Heart right ventricle (tissue), 16 donors: ENCODE measurements around the gene ADSS1. TPM values are rescaled to one million over a fixed set of nuclear protein-coding genes. Genes with fewer than 3 reads are reported as not detected.

Experiments
- ATAC-seq, 8 donors: fragments of 200-7000 bp; cut with Tn5 transposase; one replicate each; pipeline ENCODE4 v1.9.1; 2020; ENCODE audit warnings: mild to moderate bottlenecking in 8 of 8, moderate library complexity in 8 of 8, moderate number of reproducible peaks in 1 of 8
- DNase-seq, 2 donors: peaks; one replicate each; pipeline ENCODE4 v3.0.0-alpha.2; 2020
- H3K27ac ChIP-seq, 10 donors: fragments of 200-600 bp; sonication (generic) in 2 of 10; one replicate each; pipeline versions ENCODE4 v1.5.0 to v1.8.0; 2020 to 2022; ENCODE audit warnings: mild to moderate bottlenecking in 3 of 10
- H3K27me3 ChIP-seq, 7 donors: fragments of 200-600 bp; one replicate each; pipeline ENCODE4 v1.8.0; 2021 to 2022; ENCODE audit warnings: mild to moderate bottlenecking in 2 of 7
- H3K36me3 ChIP-seq, 9 donors: fragments of 200-600 bp; sonication (generic) in 1 of 9; one replicate each; pipeline versions ENCODE4 v1.5.0 to v1.8.0; 2020 to 2022; ENCODE audit warnings: mild to moderate bottlenecking in 2 of 9
- H3K4me1 ChIP-seq, 9 donors: fragments of 200-600 bp; sonication (generic) in 1 of 9; one replicate each; pipeline versions ENCODE4 v1.5.0 to v1.8.0; 2020 to 2022; ENCODE audit warnings: mild to moderate bottlenecking in 4 of 9
- H3K4me3 ChIP-seq, 10 donors: fragments of 200-600 bp; sonication (generic) in 2 of 10; one replicate each; pipeline versions ENCODE4 v1.5.0 to v1.8.0; 2020 to 2022; ENCODE audit warnings: mild to moderate bottlenecking in 7 of 10, moderate library complexity in 2 of 10
- H3K9me3 ChIP-seq, 11 donors: fragments of 200-600 bp in 10 of 11; sonication (generic) in 2 of 11; one replicate each; pipeline versions ENCODE4 v1.5.0 to v1.8.0; 2013 to 2022; ENCODE audit warnings: mild to moderate bottlenecking in 2 of 11, control low read depth in 1 of 11, moderate library complexity in 1 of 11
- CTCF ChIP-seq, 9 donors: fragments of 200-600 bp; sonication (generic) in 2 of 9; IDR thresholded peaks; one replicate each; pipeline versions ENCODE4 v1.5.0 to v1.8.0; 2021 to 2022; ENCODE audit warnings: antibody characterized with exemption in 9 of 9, mild to moderate bottlenecking in 5 of 9, moderate library complexity in 1 of 9
- WGBS, 2 donors: extraction: QIAGEN DNeasy Blood & Tissue Kit; methylation state at CpG; one replicate each; pipeline ENCODE4 v1.1.7; 2013; ENCODE audit warnings: inconsistent platforms in 1 of 2; 5-methylcytosine and 5-hydroxymethylcytosine counted together
- intact Hi-C, 10 donors: fragments of 100-400 bp; cut with DNase I; formaldehyde crosslinking; loops; one replicate each; pipeline versions ENCODE4 v1.11.1 to v1.14.2; 2022
- polyA plus RNA-seq, 2 donors: library from polyadenylated mRNA; stranded (reverse); fragments of 200-250 nt; gene quantifications; one replicate each; pipeline ENCODE4 v1.2.3, GENCODE V29; 2013
- total RNA-seq, 10 donors: library from RNA; stranded (reverse); fragmentation: NEBNext Ultra II Directional in 3 of 10; extraction: Animal tissue kit (Norgen Biotek cat#: 25700) in 3 of 10; gene quantifications; one replicate each; pipeline versions ENCODE4 v1.2.1 to v1.2.4, GENCODE V29; 2021 to 2023
- donor health status: Arrhythmogenic right ventricular cardiomyopathy.
- donor health status: ischemic (EF 13 %, LVEDD 7.1; RV severe dilation, severe dysfunction).
- donor health status: healthy with polysubstance abuse.
- donor health status: DM: no; HTN: yes; CAD: no.
- donor health status: DM: no; HTN: no; CAD: no.
- donor health status: ischemic (EF 25% LVEDD 6.9; RV normal size, moderate dysfunction).
- donor health status: ischemic (EF 25% LVEDD 5.7; RV mildly dilated, moderate dysfunction).
- donor health status: healthy.
- donor health status: DM: yes; HTN: yes; CAD: no.
- donor health status: Ischemic cardiomyopathy.
- donor health status: ischemic (EF 35%, LVEDD 5.7; RV mildly dilated, moderate dysfunction).
- donor health status: nonischemic (EF 11% LVEDD 7.7; RV severe dilation, severe dysfunction).
- donor health status: DM: yes; HTN: yes; CAD: no.
- donor health status: PGD.
- donor health status: ischemic (EF 29% LVEDD 5.4; RV normal size, mild dysfunction).
- donor health status: nonischemic (EF 23%, LVEDD 6.1; RV moderate dilation, normal function).

The ADSS1 gene
- total and polyA plus RNA-seq, 12 donors, result 74.6 to 295 (median 195) TPM

- H3K4me1 ChIP-seq, result peaks cover 17 to 45% (median 27%) of the 10 kb centered on the region in 9 donors
- DNase-seq (peak; percentile 99 to 100), ATAC-seq (peak; percentile 95 to 98 (median 97))
- H3K36me3 ChIP-seq, result peaks cover 0 to 30% (median 19%) of the 10 kb centered on the region in 9 donors
- WGBS, 2 donors, result 0 to 1% methylated on average over 87 to 95 of the region's 95 CpGs
- intact Hi-C loops, result loop anchor here in 2 of 10 donors (5.0 kb wide), 1 partner anchor 39 kb away; no protein-coding TSS in a partner anchor
- H3K4me3 ChIP-seq, result peak within 1 kb of the TSS; percentile 68 to 100 (median 98)
- peak within 1 kb of the TSS; percentile 64 to 94 (median 90) for H3K27ac ChIP-seq
- no peaks in the 10 kb centered on the region for H3K27me3 ChIP-seq
- no peak for TF ChIP-seq CTCF (IDR thresholded peaks at IDR 0.05)
- no peaks in the 10 kb centered on the region for H3K9me3 ChIP-seq
Measured at GRCh38 chr14:104752735-104753527, 28.9 kb downstream of the ADSS1 start, which contains the start of gene SIVA1. SIVA1 (plus strand) TSS chr14:104753147; CDS start chr14:104753202, 55 bp downstream.

GRCh38 chr14:104753528-104754212, 29.6 kb downstream of the ADSS1 start:
- H3K27ac ChIP-seq, result peak overlapping the region; percentile 64 to 94 (median 90)
- no peaks in the 10 kb centered on the region for H3K27me3 ChIP-seq
- WGBS, 2 donors, result 2% methylated on average over 30 of the region's 30 CpGs
- no peak for TF ChIP-seq CTCF (IDR thresholded peaks at IDR 0.05)
- H3K9me3 ChIP-seq, result no peaks in the 10 kb centered on the region
- peak in 1 of 2 donors; percentile 35 for DNase-seq
- intact Hi-C loops, result loop anchor here in 3 of 10 donors (2.0 to 5.0 kb wide), 2 partner anchors 39 to 65 kb away; no protein-coding TSS in a partner anchor
- H3K4me1 ChIP-seq, result peaks cover 17 to 42% (median 27%) of the 10 kb centered on the region in 9 donors
- H3K4me3 ChIP-seq, result peak overlapping the region; percentile 68 to 100 (median 98)
- ATAC-seq, result peak in 2 of 8 donors; percentile 0 to 7
- H3K36me3 ChIP-seq, result peaks cover 0 to 37% (median 23%) of the 10 kb centered on the region in 9 donors

GRCh38 chr14:104754213-104754851, 30.3 kb downstream of the ADSS1 start:
- intact Hi-C loops, result loop anchor here in 3 of 10 donors (2.0 to 5.0 kb wide), 2 partner anchors 38 to 64 kb away; no protein-coding TSS in a partner anchor
- Histone ChIP-seq H3K27me3 (no peaks in the 10 kb centered on the region), H3K27ac (peak overlapping the region in 1 of 10 donors; percentile 93), H3K9me3 (no peaks in the 10 kb centered on the region), H3K4me3 (peak overlapping the region in 9 of 10 donors; percentile 68 to 100 (median 99)), H3K4me1 (peaks cover 17 to 37% (median 27%) of the 10 kb centered on the region in 9 donors), H3K36me3 (peaks cover 0 to 44% (median 28%) of the 10 kb centered on the region in 9 donors)
- no peak for ATAC-seq
- DNase-seq, result no peak
- no peak for TF ChIP-seq CTCF (IDR thresholded peaks at IDR 0.05)
- 59 to 64% methylated on average over 13 of the region's 13 CpGs for WGBS, 2 donors
